Lung microvascular endothelial cell (primary cell): Measurements from ENCODE around the gene ZNF532. TPM values are rescaled to one million over a fixed set of nuclear protein-coding genes. Genes with fewer than 3 reads are reported as not detected.
A peak's percentile ranks its signal among the peaks of the same experiment; 100 is the strongest.

Source experiments
- DNase-seq, 2 donors: peaks; one replicate each; pipeline versions ENCODE4 v3.0.0 to v3.0.0-alpha.2; 2010; ENCODE audit warnings: low read depth in 2 of 2
- total RNA-seq: library from RNA; depleted of rRNA; stranded (reverse); fragments of >200 nt; gene quantifications from 2 replicates; pipeline ENCODE4 v1.2.1, GENCODE V29; 2014

ZNF532 gene
- total RNA-seq, 1 donor from 2014 or later, result 42.7 TPM

DNA sequence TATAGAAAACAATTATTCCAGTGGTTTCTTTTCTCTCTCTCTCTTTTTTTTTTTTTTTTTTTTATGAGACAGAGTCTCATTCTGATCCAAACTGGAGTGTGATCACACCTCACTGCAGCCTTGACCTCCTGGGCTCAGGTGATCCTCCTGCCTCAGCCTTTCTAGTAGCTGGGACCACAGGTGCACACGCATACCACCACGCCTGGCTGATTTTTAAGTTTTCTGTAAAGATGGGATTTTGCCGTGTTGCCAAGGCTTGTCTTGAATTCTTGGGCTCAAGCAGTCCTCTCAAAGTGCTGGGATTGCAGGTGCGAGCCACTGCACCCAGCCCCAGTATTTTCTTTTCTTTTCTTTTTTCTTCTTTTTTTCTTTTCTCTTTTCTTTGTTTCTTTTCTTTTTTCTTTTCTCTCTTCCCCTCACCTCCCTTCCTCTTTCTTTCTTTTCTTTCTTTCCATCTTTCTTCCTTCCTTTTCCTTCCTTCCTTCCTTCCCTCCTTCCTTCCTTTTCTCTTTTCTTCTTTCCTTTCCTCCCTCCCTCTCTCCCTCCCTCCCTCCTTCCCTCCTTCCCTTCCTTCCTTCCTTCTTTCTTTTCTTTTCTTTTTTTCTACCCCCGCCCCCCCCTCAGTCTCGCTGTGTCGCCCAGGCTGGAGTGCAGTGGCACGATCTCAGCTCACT is 76.9 kb downstream of the ZNF532 start:
- no peak for DNase-seq

DNA sequence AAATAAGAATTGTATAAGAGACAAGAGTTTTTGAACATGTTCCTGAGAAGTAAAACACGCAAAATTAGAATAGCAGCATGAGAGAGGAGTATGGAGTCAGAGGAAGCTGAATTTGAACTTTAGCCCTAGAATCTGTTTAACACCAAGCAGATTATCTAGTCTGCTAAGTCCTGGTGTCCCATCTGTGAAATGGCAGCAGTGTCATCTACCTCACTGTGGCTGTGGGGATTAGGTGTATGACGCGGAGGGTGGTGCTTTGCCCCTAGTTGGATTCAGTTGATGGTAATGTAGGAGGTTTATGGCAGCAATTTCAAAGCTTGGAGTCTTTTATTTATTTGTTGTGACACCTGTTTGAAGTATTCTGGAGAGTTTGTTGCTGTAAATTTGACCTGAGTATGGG is 79.2 kb downstream of the ZNF532 start:
- DNase-seq, result no peak

GRCh38 chr18:58947136-58947732 is 82.6 kb downstream of the ZNF532 start:
- no peak for DNase-seq

GRCh38 chr18:58949031-58949430 is 84.4 kb downstream of the ZNF532 start:
- DNase-seq, result no peak

GRCh38 chr18:58951986-58952702 is 87.5 kb downstream of the ZNF532 start:
- no peak for DNase-seq

DNA sequence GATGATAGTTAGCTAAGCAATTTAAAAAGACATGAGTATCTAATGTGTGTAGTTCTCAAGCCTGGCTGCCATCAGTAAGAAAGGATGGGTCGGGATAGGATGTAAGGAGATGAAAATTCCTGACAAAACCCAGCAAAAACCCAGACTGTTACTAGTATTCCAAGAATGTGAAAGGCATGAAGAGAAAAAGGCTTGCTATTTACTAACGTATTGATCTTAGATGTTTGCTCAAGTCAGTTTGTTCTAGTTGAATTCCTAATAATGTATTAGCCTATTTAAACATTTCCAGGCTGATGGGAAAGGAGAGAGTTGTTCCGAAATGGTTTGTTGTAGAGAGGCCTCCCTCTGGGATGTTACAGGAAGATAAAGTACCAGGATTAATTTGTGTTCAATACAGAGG is 88.2 kb downstream of the ZNF532 start:
- no peak for DNase-seq

DNA sequence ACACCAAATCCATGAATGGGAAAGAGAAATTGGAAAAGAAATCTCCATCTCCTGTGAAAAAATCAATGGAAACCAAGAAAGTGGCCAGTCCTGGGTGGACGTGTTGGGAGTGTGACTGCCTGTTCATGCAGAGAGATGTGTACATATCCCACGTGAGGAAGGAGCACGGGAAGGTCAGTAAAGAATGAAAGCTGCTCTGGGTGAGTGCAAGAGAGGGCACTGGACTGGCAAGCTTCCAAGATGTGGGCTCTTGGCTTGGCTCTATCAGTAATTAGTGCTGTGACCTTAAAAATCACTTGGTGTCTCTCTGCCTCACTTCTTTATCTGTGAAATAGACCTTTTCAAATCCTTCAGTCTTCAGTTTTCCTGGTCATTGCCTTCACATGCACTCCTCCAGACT is 89.0 kb downstream of the ZNF532 start:
- DNase-seq, result peak; percentile 47 to 70

DNA sequence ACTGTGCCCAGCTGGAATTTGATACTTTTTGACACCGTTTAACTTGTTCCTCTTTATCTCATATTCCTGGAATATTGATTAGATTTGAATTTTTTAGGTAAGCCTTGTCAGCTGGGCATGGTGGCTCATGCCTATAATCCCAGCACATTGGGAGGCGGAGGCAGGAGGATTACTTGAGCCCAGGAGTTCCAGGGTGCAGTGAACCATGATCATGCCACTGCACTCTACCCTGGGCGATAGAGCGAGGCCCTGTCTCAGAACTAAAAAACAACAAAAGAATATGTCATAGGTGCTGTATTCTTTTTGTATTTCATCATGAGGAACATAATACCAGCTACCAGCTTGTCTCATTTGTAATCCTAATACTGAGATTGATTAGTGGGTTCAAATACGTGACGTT is 90.3 kb downstream of the ZNF532 start:
- DNase-seq, result no peak

DNA sequence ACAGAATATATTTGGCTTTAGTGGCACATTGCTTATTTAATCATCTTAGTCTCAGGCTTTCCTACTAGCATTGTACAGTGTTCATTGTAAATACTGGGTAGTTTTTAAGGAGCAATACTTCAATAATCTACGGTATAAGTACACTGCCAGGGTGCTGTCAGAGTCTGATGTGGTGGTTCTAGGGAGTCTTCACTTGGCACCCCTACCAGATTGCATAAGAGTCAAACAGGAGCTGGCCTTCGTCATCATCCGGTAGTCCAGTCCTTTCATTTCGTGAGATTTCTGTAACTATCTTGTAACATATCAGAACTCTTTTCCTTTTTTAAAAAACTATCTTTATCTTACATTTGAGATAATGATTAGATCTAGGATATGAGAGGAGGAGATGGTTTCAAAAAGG is 91.1 kb downstream of the ZNF532 start:
- no peak for DNase-seq

DNA sequence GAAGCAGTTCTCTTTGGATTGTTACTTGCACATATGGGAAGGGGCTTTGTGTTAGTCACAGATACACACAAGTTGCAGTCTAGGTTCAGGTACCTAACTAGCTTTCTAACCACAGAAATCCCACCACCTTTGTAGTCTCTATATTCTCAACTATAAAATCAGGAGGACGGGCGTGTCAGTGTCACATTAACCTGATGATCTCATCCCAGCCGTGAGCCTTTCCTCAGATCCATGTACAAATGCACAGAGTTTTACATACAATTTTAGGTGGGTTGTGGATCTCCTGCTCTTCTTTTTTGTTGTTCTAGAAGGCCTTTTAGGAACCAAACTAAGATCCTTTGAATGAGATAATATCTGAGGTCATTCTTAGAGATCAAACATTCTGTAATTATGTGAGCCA is 94.0 kb downstream of the ZNF532 start:
- no peak for DNase-seq

DNA sequence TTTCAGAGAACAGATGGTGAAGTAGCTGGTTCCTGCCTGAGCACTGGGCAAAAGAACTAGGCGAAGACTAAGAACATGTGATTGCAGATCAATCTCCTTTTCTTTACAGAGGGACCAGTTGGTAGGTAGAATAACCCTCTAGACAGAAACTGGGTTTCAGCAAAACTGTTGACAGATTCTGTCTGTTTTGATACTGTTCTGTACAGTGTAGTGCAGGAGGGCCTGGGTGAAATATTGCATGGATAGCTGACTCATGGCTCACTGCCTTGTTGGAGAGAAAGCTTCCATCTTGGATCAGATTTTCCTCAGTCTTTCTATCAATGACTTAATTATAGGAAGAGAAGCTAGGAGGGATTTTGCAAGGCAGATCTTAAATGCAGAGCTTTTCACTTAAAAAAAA is 95.8 kb downstream of the ZNF532 start:
- DNase-seq, result no peak

GRCh38 chr18:58960946-58961722 is 96.5 kb downstream of the ZNF532 start:
- no peak for DNase-seq

DNA sequence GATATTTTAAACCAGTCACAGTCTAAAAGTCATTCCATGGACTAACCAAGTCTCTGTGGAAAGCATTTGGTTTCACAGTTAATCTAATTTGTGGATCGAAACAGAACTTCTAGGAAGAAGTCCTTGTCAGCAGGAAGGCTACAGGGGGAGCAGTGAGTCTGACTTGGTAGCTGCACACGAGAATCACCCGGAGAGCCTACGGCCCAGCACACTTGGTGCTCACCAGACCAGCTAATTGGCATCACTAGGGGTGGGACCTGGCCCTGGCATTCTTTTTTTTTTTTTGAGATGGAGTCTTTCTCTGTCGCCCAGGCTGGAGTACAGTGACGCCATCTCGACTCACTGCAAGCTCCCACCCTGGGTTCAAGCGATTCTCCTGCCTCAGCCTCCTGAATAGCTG is 97.7 kb downstream of the ZNF532 start:
- no peak for DNase-seq

DNA sequence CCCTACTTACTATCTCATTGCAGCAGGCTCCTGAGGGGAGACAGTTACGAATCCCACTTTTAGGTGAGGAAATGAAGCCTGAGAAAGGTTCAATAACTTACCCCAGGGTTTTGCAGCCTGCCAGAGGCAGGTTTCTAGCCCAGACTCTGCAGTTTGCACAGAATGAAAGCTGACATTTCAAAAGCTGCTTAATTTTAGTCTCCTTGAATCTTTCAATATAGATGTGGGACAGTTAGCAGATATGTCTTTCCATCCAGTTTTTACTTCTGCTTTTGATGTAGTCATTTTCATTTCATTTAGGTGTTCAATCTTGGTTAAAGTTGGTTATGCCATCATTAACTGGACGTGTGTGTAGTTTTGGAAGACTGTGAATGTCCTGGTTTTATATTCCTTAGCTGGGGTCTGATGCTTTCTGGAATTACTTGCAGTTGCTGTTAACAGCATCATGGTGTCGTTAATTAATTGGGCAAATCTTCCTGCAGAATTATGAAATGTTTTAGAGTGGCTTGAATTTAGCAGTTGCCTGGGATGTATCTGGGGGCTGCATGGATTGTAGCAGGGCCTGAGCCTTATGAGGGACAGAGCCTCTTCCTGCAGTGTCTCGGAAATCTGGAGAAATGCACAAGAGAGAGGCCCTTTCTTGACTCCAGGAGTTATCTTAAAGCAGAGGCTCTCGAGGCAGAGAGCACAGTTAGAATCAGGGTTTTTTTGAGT is 100.8 kb downstream of the ZNF532 start:
- no peak for DNase-seq

GRCh38 chr18:58966005-58966677 is 101.5 kb downstream of the ZNF532 start:
- DNase-seq, result no peak

GRCh38 chr18:58966704-58967103 is 102.0 kb downstream of the ZNF532 start:
- DNase-seq, result no peak

DNA sequence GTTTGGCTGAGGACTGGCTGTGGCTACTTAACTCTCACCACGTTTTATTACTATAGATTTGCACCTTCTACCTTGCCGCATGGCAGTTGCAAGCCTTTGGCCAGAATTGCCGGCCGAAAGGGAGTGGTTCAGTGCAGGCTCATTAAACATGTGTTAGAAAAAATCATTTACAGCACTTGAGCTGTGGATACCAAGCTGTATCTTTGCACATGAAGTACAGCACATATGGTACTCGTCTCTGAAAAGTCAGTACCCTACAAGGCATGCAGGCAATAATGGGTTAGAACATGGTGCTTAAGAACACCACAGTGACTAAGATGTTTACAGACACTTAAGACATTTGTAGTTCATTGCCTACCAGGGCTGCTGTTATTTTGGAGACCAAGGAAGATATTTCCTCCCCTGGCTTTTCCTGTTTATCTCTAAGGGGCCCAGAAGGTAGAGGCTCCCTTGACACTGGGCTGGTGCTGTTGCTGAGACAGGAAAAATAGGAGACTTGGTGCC is 103.1 kb downstream of the ZNF532 start:
- peak in 1 of 2 donors; percentile 59 for DNase-seq

DNA sequence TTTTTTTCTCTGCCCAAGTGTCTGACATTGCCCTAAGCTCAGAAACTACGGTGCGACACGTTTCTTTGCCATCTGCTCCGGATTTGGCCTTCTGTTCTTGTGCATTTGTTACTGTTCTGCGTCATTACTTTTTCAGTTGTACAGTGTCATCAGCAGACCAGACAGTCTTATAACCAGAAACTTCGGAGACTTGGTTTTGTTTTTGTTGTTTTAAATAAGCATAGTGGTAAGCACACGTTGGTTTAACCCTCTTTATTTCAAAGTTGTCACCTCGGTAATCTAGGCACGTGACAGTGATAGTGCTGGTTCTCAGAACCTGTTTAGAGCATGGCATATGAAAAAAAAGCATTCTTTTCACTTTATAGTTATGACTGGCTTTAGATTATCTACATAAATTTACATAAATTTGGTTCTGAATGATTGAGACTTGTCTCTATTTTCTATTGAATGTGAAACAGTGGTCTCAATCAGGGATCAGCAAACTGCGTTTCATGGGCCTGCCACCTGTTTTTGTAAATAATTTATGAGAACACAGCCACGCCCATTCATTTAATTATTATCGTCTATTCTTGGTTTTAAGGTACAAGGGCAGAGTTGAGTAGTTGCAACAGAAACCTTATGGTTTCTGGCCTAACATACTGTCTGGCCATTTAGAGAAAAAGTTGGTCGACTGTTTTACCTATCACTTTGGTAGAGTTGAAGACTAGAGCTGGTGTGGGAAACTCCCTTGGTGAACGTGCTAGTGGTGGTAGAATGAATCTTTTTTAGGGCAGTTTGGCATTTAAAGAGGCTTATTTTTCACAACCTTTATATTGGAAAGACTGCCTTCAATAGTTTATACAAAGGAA is 106.5 kb downstream of the ZNF532 start:
- DNase-seq, result no peak

GRCh38 chr18:58975296-58975695 is 110.6 kb downstream of the ZNF532 start:
- DNase-seq, result peak in 1 of 2 donors; percentile 49

DNA sequence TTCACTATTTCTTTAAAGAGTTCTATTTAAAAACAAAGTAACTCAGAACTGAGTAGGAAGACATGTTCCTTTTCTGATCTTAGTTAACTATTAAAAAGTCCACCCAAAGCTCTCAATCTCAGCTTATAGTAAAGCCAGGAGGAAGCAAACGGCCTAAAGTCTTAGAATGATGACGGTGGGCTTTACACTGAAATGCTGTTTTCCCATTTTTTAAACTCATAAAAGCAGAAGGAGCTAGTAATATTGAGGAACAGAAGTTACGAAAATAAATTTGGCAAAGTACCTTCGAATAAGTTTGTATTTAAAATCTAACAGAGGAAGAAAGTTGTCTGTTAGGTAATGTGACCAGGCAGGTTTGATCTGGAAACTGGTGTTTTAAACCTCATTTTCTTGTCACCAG is 111.1 kb downstream of the ZNF532 start:
- DNase-seq, result no peak
